CD4-positive, alpha-beta memory T cell (primary cell): Measurements from ENCODE around the gene GALT. TPM values are rescaled to one million over a fixed set of nuclear protein-coding genes. Genes with fewer than 3 reads are reported as not detected.
"Not testable (repeated sequence)": the region's sequence is repeated elsewhere in the genome, so short reads cannot be mapped to it uniquely, and the experiment has no call there.

Experiments
- CTCF ChIA-PET: fragments of 350-600 bp; sonication (Branson Sonifier 250); formaldehyde crosslinking; loops from one replicate; lab custom pipeline; 2021; ENCODE audit warnings: inconsistent platforms; ENCODE audit not compliant: partially characterized antibody; lab: Charles Lee
- POLR2A ChIA-PET: fragments of 350-600 bp; sonication (Branson Sonifier 250); formaldehyde crosslinking; loops from one replicate; lab custom pipeline; 2021; ENCODE audit not compliant: partially characterized antibody; lab: Charles Lee
- DNase-seq, 5 donors: peaks; one replicate each; pipeline versions ENCODE4 v3.0.0 to v3.0.0-alpha.2; 2020 to 2022; ENCODE audit warnings: mixed read lengths in 1 of 5
- H3K27ac ChIP-seq: one replicate; pipeline ENCODE4 v1.7.0; 2013; ENCODE audit warnings: low read depth, low read length
- H3K27me3 ChIP-seq: 2 replicates; pipeline ENCODE4 v1.7.0; 2013; ENCODE audit warnings: mild to moderate bottlenecking, low read length, moderate library complexity; ENCODE audit not compliant: insufficient read depth
- H3K36me3 ChIP-seq: 2 replicates; pipeline ENCODE4 v1.7.0; 2013; ENCODE audit warnings: mild to moderate bottlenecking, low read length, moderate library complexity; ENCODE audit not compliant: insufficient read depth
- H3K4me1 ChIP-seq: 2 replicates; pipeline ENCODE4 v1.7.0; 2013; ENCODE audit warnings: mild to moderate bottlenecking, low read length, moderate library complexity; ENCODE audit not compliant: insufficient read depth
- H3K4me3 ChIP-seq, 2 donors: one replicate each; pipeline ENCODE4 v1.7.0; 2013; ENCODE audit warnings: low read length in 2 of 2, mild to moderate bottlenecking in 1 of 2
- H3K9me3 ChIP-seq, 2 donors: one replicate each; pipeline ENCODE4 v1.7.0; 2013; ENCODE audit warnings: low read length in 2 of 2, control low read depth in 1 of 2; ENCODE audit not compliant: control insufficient read depth in 1 of 2
- H3K27ac Mint-ChIP-seq, 7 donors: one replicate each; pipeline ENCODE4 v1.8.0; 2020 to 2021; ENCODE audit warnings: mixed read lengths in 7 of 7, mild to moderate bottlenecking in 6 of 7, inconsistent platforms in 3 of 7, moderate library complexity in 3 of 7
- H3K27me3 Mint-ChIP-seq, 2 donors: one replicate each; pipeline ENCODE4 v1.8.0; 2020 to 2021; ENCODE audit warnings: mixed read lengths in 2 of 2
- H3K36me3 Mint-ChIP-seq, 2 donors: one replicate each; pipeline ENCODE4 v1.8.0; 2020 to 2021; ENCODE audit warnings: mixed read lengths in 2 of 2, inconsistent platforms in 1 of 2, mild to moderate bottlenecking in 1 of 2
- H3K4me1 Mint-ChIP-seq, 4 donors: one replicate each; pipeline ENCODE4 v1.8.0; 2020 to 2021; ENCODE audit warnings: mixed read lengths in 4 of 4, mild to moderate bottlenecking in 1 of 4
- H3K4me3 Mint-ChIP-seq, 8 donors: one replicate each; pipeline ENCODE4 v1.8.0; 2020 to 2021; ENCODE audit warnings: mixed read lengths in 8 of 8, mild to moderate bottlenecking in 7 of 8, moderate library complexity in 6 of 8, inconsistent platforms in 3 of 8
- H3K9me3 Mint-ChIP-seq, 8 donors: one replicate each; pipeline ENCODE4 v1.8.0; 2020 to 2021; ENCODE audit warnings: mixed read lengths in 8 of 8, mild to moderate bottlenecking in 5 of 8, inconsistent platforms in 3 of 8, moderate library complexity in 1 of 8
- intact Hi-C: fragments of 100-400 bp; cut with micrococcal nuclease; formaldehyde crosslinking; loops from one replicate; pipeline ENCODE4 v1.15.1; 2023
- polyA plus RNA-seq, 2 donors: library from polyadenylated mRNA; unstranded; fragments of 300-500 nt; fragmentation: Illumina TruSeq; gene quantifications; one replicate each; pipeline ENCODE4 v1.2.3, GENCODE V29; 2021
- total RNA-seq, 2 experiments: library from RNA; stranded (reverse); gene quantifications; one replicate each; pipeline ENCODE4 v1.2.3, GENCODE V29; 2021

Gene GALT
- total and polyA plus RNA-seq, 4 experiments from 2014 or later = 81.9 to 261 (median 167) TPM

DNA sequence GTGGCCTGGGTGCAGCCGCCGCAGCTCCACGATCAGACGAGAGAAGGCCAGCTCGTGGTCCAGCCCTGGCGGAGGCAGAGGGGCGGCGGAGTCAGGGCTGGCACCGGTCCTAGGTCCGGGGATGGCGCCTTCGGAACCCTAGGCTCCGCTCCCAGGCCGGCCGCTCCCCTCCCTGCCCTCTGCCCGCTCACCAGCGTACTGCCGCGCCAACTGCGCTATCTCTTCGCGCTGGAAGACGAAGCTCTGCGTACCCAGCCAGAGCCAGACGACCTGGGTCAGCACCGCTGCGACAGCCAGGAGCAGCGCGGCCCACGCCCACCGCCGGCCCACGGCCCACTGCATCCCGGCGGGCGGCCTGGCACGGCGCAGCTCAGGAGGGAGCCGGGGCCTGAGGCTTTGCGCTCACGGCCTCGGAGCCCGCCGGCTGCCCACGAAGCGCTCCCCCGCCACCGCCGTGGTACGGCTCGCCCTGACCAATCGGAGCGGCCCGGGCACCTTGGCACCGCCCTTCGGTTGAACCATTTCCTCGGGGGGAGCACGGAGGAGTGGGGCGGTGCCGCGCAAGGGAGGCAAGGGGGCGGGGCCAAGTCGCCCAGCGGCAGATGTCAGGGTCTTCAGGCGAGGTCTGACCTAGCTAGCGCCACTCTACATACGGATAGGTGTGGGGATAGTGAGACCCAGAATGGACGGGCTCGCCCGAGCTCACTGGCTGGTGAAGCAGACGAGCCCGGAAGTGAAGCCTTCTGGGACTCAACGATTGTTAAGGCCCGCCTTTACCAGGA lies 8.9 kb upstream of the GALT start, which contains the start of gene SIGMAR1:
SIGMAR1 (minus strand) TSS at position 432 of the 782 bp plus-strand sequence; CDS start at position 342, 90 bp downstream.
- Histone ChIP-seq H3K4me3 (peak within 1 kb of the TSS; percentile 74 to 84), H3K27me3 (no peaks in the 10 kb centered on the region), H3K9me3 (no peaks in the 10 kb centered on the region), H3K27ac (peak within 1 kb of the TSS; percentile 78), H3K4me1 (peaks cover 38% of the 10 kb centered on the region), H3K36me3 (no peaks in the 10 kb centered on the region)
- intact Hi-C loops = loop anchor here (1.0 to 5.0 kb wide), 5 partner anchors 9 to 260 kb away; partner anchors contain the start of genes GALT and MYORG
- ChIA-PET POLR2A (interaction anchor here (0.6 to 22.1 kb wide), 21 partner anchors 8 to 458 kb away, joined by 3 to 484 read pairs (median 6); partner anchors contain the start of genes ARID3C, CCL27, DCTN3 and DNAI1), CTCF (interaction anchor here (0.6 to 10.5 kb wide), 14 partner anchors 9 to 830 kb away, joined by 3 to 235 read pairs (median 10); partner anchors contain the start of genes ARID3C, CCL27, DCTN3 and GALT)
- Mint-ChIP-seq H3K9me3 (no peaks in the 10 kb centered on the region), H3K27ac (peak within 1 kb of the TSS; percentile 93 to 97 (median 95)), H3K4me3 (peak within 1 kb of the TSS; percentile 87 to 92 (median 91)), H3K27me3 (no peaks in the 10 kb centered on the region), H3K36me3 (peaks cover 6 to 13% of the 10 kb centered on the region in 2 donors), H3K4me1 (peaks cover 22 to 51% (median 34%) of the 10 kb centered on the region in 4 donors)
- peak; percentile 91 to 97 (median 94) for DNase-seq

DNA sequence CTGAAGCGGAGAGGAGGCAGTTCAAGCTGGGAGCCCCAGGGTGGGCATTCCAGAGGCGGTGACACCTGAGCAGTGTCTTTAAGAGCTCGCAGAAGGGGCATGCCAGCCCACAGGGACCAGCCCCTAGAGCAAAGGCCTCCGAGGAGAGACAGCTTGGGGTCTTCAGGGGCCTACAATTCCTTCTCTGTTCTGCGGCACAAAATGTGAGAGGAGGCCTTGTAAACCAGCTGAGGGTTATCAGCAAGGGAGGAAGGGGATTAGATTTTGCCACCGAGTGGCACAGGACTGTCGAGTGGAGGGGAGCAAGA lies 8.4 kb upstream of the GALT start:
- peaks cover 6 to 13% of the 10 kb centered on the region in 2 donors for H3K36me3 Mint-ChIP-seq
- H3K4me3 Mint-ChIP-seq = peak overlapping the region; percentile 87 to 92 (median 90)
- no peak for DNase-seq
- intact Hi-C loops = loop anchor here (5.0 kb wide), 2 partner anchors 36 to 261 kb away; partner anchors contain the start of gene MYORG
- peaks cover 38% of the 10 kb centered on the region for H3K4me1 ChIP-seq
- no peaks in the 10 kb centered on the region for H3K27me3 ChIP-seq
- ChIA-PET CTCF (interaction anchor here (0.6 to 10.5 kb wide), 15 partner anchors 9 to 831 kb away, joined by 3 to 235 read pairs (median 8); partner anchors contain the start of genes ARID3C, CCL27, DCTN3 and GALT), POLR2A (interaction anchor here (0.6 to 22.1 kb wide), 17 partner anchors 8 to 458 kb away, joined by 3 to 484 read pairs (median 6); partner anchors contain the start of genes CCL27, DCTN3, DNAI1 and FAM219A)
- no peaks in the 10 kb centered on the region for H3K27me3 Mint-ChIP-seq
- H3K36me3 ChIP-seq = no peaks in the 10 kb centered on the region
- peak overlapping the region; percentile 78 for H3K27ac ChIP-seq
- H3K4me1 Mint-ChIP-seq = peaks cover 22 to 46% (median 34%) of the 10 kb centered on the region in 4 donors
- no peaks in the 10 kb centered on the region for H3K9me3 Mint-ChIP-seq
- H3K9me3 ChIP-seq = no peaks in the 10 kb centered on the region
- peak overlapping the region; percentile 93 to 97 (median 95) for H3K27ac Mint-ChIP-seq
- peak overlapping the region; percentile 74 to 84 for H3K4me3 ChIP-seq

- H3K36me3 ChIP-seq, H3K4me3 Mint-ChIP-seq, H3K4me3 ChIP-seq, H3K27me3 Mint-ChIP-seq, DNase-seq, H3K27me3 ChIP-seq, H3K27ac ChIP-seq, H3K9me3 ChIP-seq, H3K9me3 Mint-ChIP-seq: not testable (repeated sequence)
- POLR2A ChIA-PET = interaction anchor here (7.3 to 22.1 kb wide), 3 partner anchors 7 to 28 kb away, joined by 106 to 484 read pairs (median 193); partner anchors contain the start of genes CCL27, GALT, IL11RA and RPP25L
- H3K4me1 ChIP-seq = peaks cover 32% of the 10 kb centered on the region
- peak overlapping the region in 1 of 7 donors; percentile 93 for H3K27ac Mint-ChIP-seq
- CTCF ChIA-PET = interaction anchor here (2.9 to 12.6 kb wide), 4 partner anchors 8 to 61 kb away, joined by 15 to 191 read pairs (median 142); partner anchors contain the start of genes CCL27 and GALT
- H3K4me1 Mint-ChIP-seq = peaks cover 18 to 35% (median 29%) of the 10 kb centered on the region in 4 donors
- peaks cover 6 to 12% of the 10 kb centered on the region in 2 donors for H3K36me3 Mint-ChIP-seq
- intact Hi-C loops = loop anchor here (5.0 kb wide), 2 partner anchors 37 to 262 kb away; partner anchors contain the start of gene MYORG
Measured at GRCh38 chr9:34639322-34639721, 7.2 kb upstream of the GALT start.

DNA sequence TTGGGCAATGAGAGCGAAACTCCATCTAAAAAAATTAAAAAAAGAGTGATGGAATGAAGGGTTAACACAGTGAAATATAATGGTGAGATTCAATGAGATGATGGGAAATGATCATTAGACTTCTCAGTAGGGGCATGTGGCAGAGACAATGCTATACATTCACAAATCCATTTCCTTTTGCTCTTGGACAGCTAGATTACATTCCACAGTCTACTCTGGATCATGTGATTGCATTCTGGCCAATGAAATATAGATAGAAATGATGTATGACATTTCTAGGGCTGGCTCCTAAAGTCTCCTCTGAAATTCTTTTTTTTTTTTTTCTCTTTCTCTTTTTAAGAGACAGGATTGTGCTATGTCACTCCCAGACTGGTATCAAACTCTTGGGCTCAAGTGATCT lies 3.8 kb upstream of the GALT start:
- CTCF ChIA-PET = interaction anchor here (0.9 to 12.6 kb wide), 5 partner anchors 7 to 60 kb away, joined by 4 to 191 read pairs (median 7); partner anchors contain the start of genes CCL27, DCTN3 and SIGMAR1
- H3K4me3 Mint-ChIP-seq = no peak overlapping the region
- POLR2A ChIA-PET = interaction anchor here (0.6 to 22.1 kb wide), 3 partner anchors 7 to 535 kb away, joined by 4 to 484 read pairs (median 193); partner anchors contain the start of genes CCL27, IL11RA and SIGMAR1
- Histone ChIP-seq H3K4me3 (no peak overlapping the region), H3K27me3 (no peaks in the 10 kb centered on the region), H3K4me1 (peaks cover 22% of the 10 kb centered on the region), H3K9me3 (no peaks in the 10 kb centered on the region), H3K27ac (no peak overlapping the region), H3K36me3 (no peaks in the 10 kb centered on the region)
- intact Hi-C loops = no loop called here
- H3K9me3 Mint-ChIP-seq = no peaks in the 10 kb centered on the region
- H3K27ac Mint-ChIP-seq = no peak overlapping the region
- peaks cover 20 to 32% (median 25%) of the 10 kb centered on the region in 4 donors for H3K4me1 Mint-ChIP-seq
- no peaks in the 10 kb centered on the region for H3K27me3 Mint-ChIP-seq
- H3K36me3 Mint-ChIP-seq = peaks cover 5 to 15% of the 10 kb centered on the region in 2 donors
- no peak for DNase-seq

DNA sequence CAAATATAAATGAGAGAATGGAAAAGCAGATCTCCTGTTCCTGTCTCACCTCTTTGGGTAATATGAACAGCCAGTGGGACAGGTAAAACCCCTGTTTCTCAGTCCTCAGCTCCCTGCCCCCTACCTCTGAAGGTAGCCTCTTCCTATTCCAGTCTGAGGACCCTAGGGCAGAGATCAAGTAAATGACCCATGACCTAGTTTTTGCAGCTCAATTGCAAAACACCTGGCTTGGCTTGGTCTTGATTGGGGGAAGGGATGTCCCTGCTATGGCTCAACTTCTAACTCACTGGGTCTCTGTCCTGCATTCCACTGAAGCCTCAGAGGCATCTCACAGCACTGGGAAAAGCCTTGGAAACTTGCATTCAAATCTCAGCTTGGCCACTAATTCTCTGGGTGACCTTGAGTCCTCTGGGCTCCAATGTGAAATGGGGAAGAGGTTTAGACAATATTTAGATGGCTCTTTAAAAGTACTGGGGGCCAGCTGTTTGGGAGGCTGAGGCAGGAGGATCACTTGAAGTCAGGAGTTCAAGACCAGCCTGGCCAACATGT lies 1.6 kb upstream of the GALT start:
- Histone ChIP-seq H3K27me3 (no peaks in the 10 kb centered on the region), H3K4me1 (peaks cover 27% of the 10 kb centered on the region), H3K36me3 (peaks cover 17% of the 10 kb centered on the region), H3K27ac (no peak overlapping the region), H3K4me3 (no peak overlapping the region), H3K9me3 (no peaks in the 10 kb centered on the region)
- ChIA-PET CTCF (interaction anchor here (2.6 to 12.6 kb wide), 4 partner anchors 9 to 56 kb away, joined by 19 to 191 read pairs (median 114); partner anchors contain the start of genes CCL27 and SIGMAR1), POLR2A (interaction anchor here (7.6 to 22.1 kb wide), 2 partner anchors 9 to 15 kb away, joined by 193 to 484 read pairs; partner anchors contain the start of genes CCL27, IL11RA and SIGMAR1)
- DNase-seq = no peak
- Mint-ChIP-seq H3K9me3 (no peaks in the 10 kb centered on the region), H3K27me3 (no peaks in the 10 kb centered on the region), H3K4me3 (peak overlapping the region in 1 of 8 donors; percentile 10), H3K4me1 (peaks cover 23 to 41% (median 31%) of the 10 kb centered on the region in 4 donors), H3K27ac (peak overlapping the region in 1 of 7 donors; percentile 51), H3K36me3 (peaks cover 25 to 36% of the 10 kb centered on the region in 2 donors)
- intact Hi-C loops = loop anchor here (5.0 kb wide), 1 partner anchor 33 kb away; the partner anchor contains the start of gene RPP25L

DNA sequence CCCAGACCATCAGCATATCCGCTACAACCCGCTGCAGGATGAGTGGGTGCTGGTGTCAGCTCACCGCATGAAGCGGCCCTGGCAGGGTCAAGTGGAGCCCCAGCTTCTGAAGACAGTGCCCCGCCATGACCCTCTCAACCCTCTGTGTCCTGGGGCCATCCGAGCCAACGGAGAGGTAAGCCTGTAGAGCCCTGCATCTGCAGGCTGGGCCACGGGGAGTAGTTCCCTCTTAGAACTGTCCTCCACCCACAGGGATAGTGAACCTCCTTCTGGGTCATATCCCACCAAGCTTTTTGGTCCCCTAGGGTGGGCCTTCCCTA lies 569 bp downstream of the GALT start:
- Histone ChIP-seq H3K27me3 (no peaks in the 10 kb centered on the region), H3K4me3 (peak overlapping the region; percentile 83 to 87), H3K4me1 (peaks cover 33% of the 10 kb centered on the region), H3K36me3 (peaks cover 35% of the 10 kb centered on the region), H3K9me3 (no peaks in the 10 kb centered on the region), H3K27ac (peak overlapping the region; percentile 84)
- Mint-ChIP-seq H3K4me1 (peaks cover 23 to 55% (median 33%) of the 10 kb centered on the region in 4 donors), H3K36me3 (peaks cover 33 to 52% of the 10 kb centered on the region in 2 donors), H3K27me3 (no peaks in the 10 kb centered on the region), H3K9me3 (no peaks in the 10 kb centered on the region), H3K4me3 (peak overlapping the region; percentile 93 to 97 (median 95)), H3K27ac (peak overlapping the region; percentile 89 to 96 (median 93))
- intact Hi-C loops = loop anchor here (5.0 kb wide), 1 partner anchor 35 kb away; the partner anchor contains the start of gene RPP25L
- POLR2A ChIA-PET = interaction anchor here (1.4 to 22.1 kb wide), 8 partner anchors 12 to 270 kb away, joined by 5 to 484 read pairs (median 14); partner anchors contain the start of genes CCL27, DCTN3, IL11RA and MYORG
- DNase-seq = peak in 1 of 5 donors; percentile 50
- CTCF ChIA-PET = interaction anchor here (0.8 to 12.6 kb wide), 15 partner anchors 10 to 56 kb away, joined by 3 to 191 read pairs (median 5); partner anchors contain the start of genes ARID3C, CCL27, DCTN3 and RPP25L
